Measurements from ENCODE around the gene ZC3H7A.
"Not testable (repeated sequence)": the region's sequence is repeated elsewhere in the genome, so short reads cannot be mapped to it uniquely, and the experiment has no call there.

Gene ZC3H7A

GRCh38 chr16:11799509-11800381 lies 2.7 kb upstream of the ZC3H7A start:
- peak in 4 of 6 experiments; percentile 11 to 39 (median 28) for DNase-seq

GRCh38 chr16:11799017-11799381 lies 1.9 kb upstream of the ZC3H7A start:
- DNase-seq = no peak

DNA sequence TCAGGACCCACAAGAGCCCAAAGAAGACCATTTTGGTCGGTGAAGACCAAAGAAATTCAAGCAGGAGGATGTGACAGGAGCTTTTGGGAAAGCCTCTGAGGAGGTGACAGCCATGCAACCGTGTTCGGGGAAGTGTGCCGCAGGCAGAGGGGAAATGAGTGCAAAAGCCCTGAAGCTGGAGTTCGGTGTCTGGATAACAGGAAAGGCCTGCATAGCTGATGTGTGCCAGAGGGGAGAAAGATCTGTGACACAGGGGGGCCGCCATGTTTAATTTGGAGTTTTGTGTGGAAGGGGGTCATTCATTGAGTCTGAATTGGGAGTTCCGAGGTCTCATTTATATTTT lies 870 bp upstream of the ZC3H7A start:
- DNase-seq = peak in 2 of 6 experiments; percentile 20 to 26

DNA sequence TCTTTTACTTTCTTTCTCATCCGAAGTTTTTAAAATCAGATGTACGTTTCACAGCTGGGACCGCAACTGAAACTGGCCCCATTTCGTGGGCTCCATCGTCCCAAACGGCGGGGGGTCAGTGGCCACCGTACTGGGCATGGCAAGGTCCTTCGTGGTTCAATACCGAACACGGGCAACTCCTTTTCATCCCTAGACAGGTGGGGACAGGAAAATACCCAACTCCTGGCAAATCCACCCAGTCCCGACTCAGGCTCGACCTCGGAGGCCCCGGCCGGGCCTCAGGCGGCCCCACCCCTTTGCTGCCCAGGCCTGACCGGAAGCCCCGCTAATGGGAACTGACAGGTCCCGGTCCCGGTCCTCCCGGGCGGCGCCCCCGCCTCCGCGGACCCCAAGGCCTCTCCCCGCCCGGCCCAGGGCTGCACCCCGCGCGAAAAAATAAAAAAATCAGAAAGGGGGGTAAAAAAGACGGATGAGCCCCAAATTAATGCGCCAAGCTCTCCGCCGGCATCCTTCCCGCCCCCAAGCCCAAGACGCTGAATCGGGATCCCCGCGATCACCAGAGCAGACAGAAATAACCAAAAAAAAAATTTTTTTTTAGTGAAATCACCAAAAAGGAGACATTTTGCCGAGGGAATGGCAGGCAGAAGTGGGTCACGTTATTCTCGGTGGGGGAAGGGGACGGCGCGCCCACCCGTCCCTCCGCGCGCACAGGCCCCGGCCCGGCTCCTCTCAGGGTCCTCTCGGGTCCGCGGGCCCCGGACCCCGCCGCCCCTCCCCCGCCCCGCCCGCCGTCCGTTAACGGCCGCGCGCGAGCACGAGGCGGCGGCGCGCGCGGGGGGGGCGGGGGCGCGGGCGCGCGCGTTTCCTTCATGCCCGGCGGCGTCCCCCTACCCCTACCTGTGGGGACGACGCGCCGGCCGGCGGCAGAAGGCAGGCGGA lies 562 bp downstream of the ZC3H7A start:
- DNase-seq = peak in 4 of 6 experiments; percentile 33 to 50 (median 41)

DNA sequence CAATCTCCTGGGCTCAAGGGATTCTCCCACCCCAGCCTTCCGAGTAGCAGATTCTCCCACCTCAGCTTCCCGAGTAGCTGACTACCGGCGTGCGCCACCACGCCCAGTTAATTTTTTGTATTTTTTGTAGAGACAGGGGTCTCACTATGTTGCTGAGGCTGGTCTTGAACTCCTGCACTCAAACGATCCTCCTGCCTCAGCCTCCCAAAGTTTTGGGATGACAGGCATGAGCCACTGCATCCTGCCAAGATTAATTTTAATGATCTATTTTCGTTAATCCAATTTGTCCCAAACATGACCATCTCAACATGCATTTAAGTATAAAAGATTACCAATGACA lies 1.2 kb downstream of the ZC3H7A start:
- peak in 1 of 6 experiments; percentile 16 for DNase-seq

DNA sequence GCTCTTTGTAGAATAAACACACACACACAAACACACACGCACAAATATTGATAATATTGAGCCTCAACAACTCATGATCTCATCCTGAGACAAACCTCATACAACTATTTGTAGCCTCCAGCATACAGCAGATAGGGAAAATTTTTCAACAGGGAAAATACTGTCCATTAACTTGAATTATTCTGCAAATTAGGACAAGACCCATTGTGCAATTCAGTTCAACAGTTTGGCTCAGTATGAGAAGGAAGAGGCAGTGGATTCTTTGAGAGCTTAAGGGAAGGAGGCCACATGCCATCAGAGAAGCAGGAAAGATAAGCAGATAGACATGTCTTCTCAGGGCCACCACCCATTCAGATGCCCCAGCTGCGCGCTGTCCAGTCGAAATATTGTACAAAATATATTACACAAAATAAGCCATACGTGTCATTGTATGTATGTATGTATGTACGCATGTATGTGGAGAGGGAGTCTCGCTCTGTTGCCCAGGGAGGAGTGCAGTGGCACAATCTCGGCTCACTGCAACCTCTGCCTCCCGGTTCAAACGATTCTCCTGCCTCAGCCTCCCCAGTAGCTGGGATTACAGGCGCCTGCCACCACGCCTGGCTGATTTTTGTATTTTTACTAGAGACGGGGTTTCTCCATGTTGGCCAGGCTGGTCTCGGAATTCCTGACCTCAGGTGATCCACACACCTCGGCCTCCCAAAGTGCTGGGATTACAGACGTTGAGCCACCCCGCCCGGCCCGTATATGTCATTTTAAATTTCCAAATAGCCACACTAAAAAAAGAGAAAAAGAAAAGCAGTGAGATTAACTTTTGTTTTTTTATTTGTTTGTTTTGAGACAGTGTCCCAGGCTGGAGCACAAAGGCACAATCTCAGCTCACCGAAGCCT lies 1.8 kb downstream of the ZC3H7A start:
- no peak for DNase-seq

DNA sequence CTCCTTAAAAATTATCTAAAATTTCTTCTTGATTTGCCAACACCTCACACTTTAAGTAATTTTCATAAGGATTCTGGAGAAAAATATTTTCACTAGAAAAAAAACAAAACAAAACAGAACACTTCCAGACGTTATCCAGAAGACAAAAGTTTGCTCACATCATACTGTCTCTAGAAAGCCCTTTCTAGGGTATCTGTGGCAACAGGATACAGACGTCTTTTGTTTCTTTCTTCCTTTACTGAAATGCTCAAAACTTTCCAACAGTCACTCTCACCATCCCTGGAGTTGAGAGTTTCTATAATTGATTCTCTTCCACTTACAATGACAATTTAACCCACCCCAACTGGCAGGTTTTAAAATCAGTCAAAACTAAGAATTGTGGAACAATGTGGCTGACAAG lies 2.6 kb downstream of the ZC3H7A start:
- DNase-seq = peak in 1 of 6 experiments; percentile 16

GRCh38 chr16:11793840-11794239 lies 3.2 kb downstream of the ZC3H7A start:
- peak in 1 of 6 experiments; percentile 29 for DNase-seq

DNA sequence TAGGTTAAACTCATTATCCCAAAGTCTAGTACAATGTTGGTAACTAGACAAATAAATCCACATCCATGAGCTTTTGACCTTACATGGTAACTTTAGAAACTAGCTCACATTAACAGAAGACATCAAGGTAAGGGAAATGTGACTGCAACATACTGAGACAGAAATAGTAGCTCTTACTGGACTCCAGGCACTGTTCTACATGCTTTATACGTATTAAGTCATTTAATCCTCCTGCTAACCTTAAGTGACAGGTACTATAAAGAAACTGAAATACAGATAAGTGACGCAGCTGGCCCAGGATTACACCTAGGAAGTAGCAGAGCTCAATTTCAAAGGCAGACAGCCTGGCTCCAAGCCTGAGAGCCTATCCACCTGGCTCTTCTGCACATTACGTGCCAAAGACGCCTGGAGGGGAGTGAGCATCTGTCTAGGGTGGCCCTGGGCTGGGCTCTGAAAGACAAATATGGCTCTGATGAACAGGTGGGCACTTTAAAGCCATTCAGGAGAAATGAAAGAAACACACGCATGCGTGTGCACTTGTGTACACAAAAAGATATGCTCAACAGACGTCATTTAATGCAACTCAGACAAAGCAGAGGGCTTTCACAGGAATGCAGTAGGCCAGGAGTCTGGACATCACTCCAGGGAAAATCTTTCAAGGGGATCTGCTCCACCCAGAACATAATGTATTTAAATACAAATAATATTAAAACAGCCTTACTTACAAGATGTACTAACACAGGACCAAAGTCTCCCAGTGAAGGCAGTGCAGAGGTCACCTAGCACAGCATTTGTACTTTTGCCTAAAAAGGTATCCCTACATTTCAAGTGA lies 4.4 kb downstream of the ZC3H7A start:
- DNase-seq = peak in 5 of 6 experiments; percentile 17 to 48 (median 30)

DNA sequence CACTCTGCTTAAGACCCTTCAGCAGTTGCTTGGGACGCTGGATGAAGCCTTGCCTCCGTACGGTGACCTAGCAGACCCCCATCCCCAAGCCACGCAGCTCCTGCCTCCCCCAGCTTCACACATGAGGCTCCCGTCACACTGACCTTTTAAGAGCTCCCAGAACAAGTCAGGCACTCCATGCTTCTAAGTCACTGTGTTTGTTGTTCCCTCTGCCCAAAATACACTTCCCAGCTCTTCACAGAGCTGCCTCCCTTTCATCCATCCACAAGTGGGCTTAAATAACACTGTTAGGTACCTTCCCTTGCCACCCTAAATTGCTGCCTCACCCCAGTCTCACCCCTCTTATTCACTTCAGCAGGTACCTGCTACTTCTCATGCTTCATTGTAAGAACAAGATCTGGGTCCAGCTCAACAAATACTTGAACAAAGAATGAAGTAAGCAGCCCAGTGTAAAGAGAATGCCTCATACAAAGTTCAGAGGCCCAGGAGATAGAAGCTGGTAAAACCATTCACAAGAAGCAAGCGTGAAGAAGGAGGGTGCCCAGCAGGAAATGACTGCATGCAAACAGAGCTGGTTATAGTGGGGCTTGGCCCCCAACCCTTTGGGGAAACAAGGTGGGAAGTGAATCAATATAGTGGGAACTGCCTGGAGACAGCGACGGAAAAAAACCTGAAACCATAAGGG lies 5.8 kb downstream of the ZC3H7A start:
- no peak for DNase-seq

DNA sequence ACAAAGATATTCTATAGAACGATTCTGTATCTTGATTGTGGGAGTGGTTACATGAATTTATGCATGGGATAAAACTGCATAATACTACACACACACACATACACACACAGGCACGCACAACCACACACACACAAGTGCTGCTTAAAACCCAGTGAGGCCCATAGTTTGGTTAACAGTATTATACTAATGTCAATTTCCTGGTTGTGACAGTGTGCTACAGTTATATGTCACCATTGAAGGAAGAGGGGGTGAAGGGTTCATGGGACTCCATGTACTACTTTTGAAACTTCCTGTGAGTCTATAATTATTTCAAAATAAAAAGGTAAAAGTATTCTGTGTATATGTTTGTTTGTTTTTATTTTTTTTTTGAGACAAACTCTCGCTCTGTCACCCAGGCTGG lies 8.1 kb downstream of the ZC3H7A start:
- peak in 2 of 6 experiments; percentile 13 to 14 for DNase-seq

DNA sequence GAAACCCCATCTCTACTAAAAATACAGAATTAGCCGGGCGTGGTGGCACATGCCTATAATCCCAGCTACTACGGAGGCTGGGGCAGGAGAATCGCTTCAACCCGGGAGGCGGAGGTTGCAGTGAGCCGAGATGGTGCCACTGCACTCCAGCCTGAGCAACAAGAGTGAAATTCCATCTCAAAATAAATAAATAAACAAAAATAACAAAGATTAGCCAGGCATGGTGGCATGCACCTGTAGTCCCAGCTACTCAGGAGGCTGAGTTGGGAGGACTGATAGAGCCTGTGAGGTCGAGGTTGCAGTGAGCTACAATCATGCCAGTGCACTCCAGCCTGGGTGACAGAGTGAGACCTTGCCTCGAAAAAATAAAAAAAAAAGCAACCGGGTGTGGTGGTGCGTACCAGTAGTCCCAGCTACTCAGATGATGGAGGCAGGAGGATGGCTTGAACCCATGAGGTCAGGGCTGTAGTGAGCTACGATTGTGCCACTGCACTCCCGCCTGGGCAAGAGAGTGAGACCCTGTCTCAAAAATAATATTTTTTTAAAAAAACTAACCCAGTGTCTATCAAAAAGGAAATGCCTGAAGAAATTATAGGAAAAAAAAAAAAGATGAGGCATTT lies 12.0 kb downstream of the ZC3H7A start:
- DNase-seq = not testable (repeated sequence)

- DNase-seq = not testable (repeated sequence)
Observed at GRCh38 chr16:11784381-11784780, 12.7 kb downstream of the ZC3H7A start.

GRCh38 chr16:11784038-11784369 lies 13.1 kb downstream of the ZC3H7A start:
- no peak for DNase-seq

DNA sequence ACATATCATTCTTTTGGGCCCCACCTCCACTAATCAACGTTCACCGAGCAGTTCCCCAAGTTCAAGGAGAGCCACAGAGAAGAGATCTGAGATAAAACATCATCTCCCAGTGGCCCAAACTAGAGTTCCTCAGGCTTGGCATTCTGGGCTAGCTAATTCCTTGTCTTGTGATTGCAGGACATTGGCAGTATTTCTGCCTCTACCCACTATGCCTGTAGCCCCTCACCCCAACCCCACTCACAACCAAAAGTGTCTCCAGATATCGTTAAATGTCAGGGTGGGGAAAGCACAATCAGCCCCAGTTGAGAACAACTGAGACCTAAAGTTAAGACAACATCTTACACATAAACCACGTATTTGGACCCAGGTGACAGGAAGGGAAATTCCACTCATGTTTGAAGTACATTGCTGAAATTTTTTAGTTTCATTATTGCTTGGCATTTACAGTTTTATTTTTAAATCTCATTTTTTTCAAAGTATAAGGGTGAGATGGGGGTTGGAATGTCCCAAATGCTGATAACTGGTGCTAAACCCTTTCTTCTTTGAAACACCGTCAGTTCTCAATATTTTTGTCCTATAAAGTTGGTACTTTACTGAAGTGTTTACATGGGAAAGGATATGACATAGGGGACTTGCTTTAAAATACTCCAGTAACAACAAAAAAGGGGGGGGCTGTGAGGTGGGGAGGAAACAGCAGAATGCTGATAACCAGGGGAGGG lies 13.6 kb downstream of the ZC3H7A start:
- peak; percentile 34 to 87 (median 72) for DNase-seq

- DNase-seq = no peak
Observed at GRCh38 chr16:11781773-11782172, 15.3 kb downstream of the ZC3H7A start.

DNA sequence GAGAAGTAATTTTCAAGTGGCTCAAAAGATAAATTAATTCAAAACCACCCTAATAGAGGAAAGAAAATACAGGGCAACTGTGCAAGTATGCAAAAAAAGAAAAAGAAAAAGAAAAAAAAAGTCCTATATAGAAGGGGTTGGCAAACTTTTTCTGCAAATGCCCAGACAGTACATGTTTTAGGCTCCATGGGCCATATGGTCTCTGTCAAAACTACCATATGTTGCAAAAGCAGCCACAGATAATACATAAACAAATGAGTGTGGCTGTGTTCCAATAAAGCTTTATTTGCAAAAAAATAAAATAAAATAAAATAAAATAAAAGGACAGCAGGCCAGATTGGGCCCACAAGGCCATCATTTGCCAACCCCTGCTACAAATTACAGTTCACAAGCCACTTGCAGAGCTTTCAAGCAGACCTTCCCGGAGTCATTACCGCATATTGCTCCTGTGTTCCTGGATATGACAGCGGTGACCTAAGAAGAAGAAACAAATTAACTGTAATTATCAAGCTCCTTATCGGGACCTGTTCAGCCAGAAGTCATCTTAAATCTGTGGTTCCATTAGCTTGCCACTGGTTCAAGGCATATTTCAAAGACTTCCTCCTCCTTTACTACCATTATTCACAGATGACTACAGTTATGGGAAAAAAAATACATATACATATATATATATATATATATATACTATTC lies 15.9 kb downstream of the ZC3H7A start:
- DNase-seq = no peak

- DNase-seq = no peak
Observed at GRCh38 chr16:11779074-11779473, 18.0 kb downstream of the ZC3H7A start.

DNA sequence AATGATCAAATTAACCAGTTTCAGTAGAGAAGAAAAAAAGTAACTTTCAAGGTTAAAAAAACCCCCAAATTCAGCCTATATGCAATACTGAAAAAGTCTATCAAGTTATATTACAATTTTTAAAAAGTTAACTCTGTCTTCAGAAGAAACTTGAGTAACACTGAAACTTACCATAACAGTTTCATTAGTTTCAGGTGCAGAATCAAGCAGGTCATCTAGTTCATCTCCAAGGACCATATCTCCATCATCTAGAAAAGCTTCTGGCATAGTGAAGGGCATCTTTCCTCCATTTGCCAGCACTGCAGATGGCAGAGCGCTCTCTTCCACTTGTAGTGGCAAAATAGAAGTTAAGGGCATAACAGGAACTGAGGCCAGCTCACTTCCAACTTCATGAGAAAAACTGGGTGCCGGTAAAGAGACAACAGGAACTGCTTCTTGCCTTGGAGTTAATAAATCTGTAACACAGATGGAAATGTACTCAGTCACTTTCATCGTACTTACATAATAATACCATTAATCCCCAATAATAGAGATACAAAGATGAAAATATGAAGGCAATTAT lies 22.9 kb downstream of the ZC3H7A start:
- DNase-seq = no peak

All from stimulated activated naive CD4-positive, alpha-beta T cell (primary cell).